Lung (tissue), 12 donors: Measurements from ENCODE around the gene OMP. TPM values are rescaled to one million over a fixed set of nuclear protein-coding genes. Genes with fewer than 3 reads are reported as not detected.
A peak's percentile ranks its signal among the peaks of the same experiment; 100 is the strongest.

Experiments used
- ATAC-seq: fragments of 200-7000 bp; cut with Tn5 transposase; one replicate; pipeline ENCODE4 v1.9.1; 2020; ENCODE audit warnings: moderate number of reproducible peaks; ENCODE audit not compliant: insufficient read depth, low FRiP score
- DNase-seq, 3 donors: peaks; one replicate each; pipeline ENCODE4 v3.0.0-alpha.2; 2013 to 2017
- H3K27ac ChIP-seq, 2 donors: one replicate each; pipeline ENCODE4 v1.5.1; 2013; ENCODE audit warnings: mild to moderate bottlenecking in 2 of 2, moderate library complexity in 2 of 2, control low read depth in 1 of 2, inconsistent platforms in 1 of 2, low read depth in 1 of 2, low read length in 1 of 2
- H3K27me3 ChIP-seq, 3 donors: one replicate each; pipeline ENCODE4 v1.5.1; 2013; ENCODE audit warnings: low read length in 2 of 3; ENCODE audit not compliant: control insufficient read depth in 3 of 3, insufficient read depth in 3 of 3
- H3K36me3 ChIP-seq, 4 donors: one replicate each; pipeline ENCODE4 v1.5.1; 2013; ENCODE audit warnings: low read length in 4 of 4, mild to moderate bottlenecking in 1 of 4, moderate library complexity in 1 of 4; ENCODE audit not compliant: control insufficient read depth in 4 of 4, insufficient read depth in 4 of 4
- H3K4me1 ChIP-seq, 5 donors: one replicate each; pipeline ENCODE4 v1.5.1; 2013; ENCODE audit warnings: low read length in 5 of 5, mild to moderate bottlenecking in 2 of 5, moderate library complexity in 1 of 5; ENCODE audit not compliant: control insufficient read depth in 5 of 5, insufficient read depth in 5 of 5
- H3K4me3 ChIP-seq: one replicate; pipeline ENCODE4 v1.5.1; 2013; ENCODE audit warnings: mild to moderate bottlenecking, control low read depth, moderate library complexity
- H3K9ac ChIP-seq, 2 donors: one replicate each; pipeline ENCODE4 v1.5.1; 2013; ENCODE audit warnings: low read length in 2 of 2, control low read depth in 1 of 2; ENCODE audit not compliant: insufficient read depth in 1 of 2
- H3K9me3 ChIP-seq, 4 donors: one replicate each; pipeline ENCODE4 v1.5.1; 2013; ENCODE audit warnings: low read length in 3 of 4, mild to moderate bottlenecking in 1 of 4, moderate library complexity in 1 of 4; ENCODE audit not compliant: control insufficient read depth in 4 of 4, insufficient read depth in 3 of 4
- WGBS, 2 donors: extraction: QIAGEN DNeasy Blood & Tissue Kit; methylation state at CpG; one replicate each; pipeline ENCODE4 v1.1.7; 2013; 5-methylcytosine and 5-hydroxymethylcytosine counted together
- polyA plus RNA-seq, 2 donors: library from polyadenylated mRNA; stranded (reverse); fragments of 200-250 nt; gene quantifications; one replicate each; pipeline ENCODE4 v1.2.1, GENCODE V29; 2013
- total RNA-seq, 2 donors: library from RNA; depleted of rRNA in 1 of 2; stranded (reverse); fragments of >200 nt in 1 of 2; gene quantifications; one replicate each; pipeline ENCODE4 v1.2.1, GENCODE V29; 2014 to 2021
- TF ChIP-seq, protein P1 (sequence below): IDR thresholded peaks from 2 replicates; pipeline ENCODE4 v1.5.1; 2012; ENCODE audit warnings: mild to moderate bottlenecking; ENCODE audit errors: control extremely low read depth, extremely low read depth
- donor health status: control.
- donor health status: control.
- donor health status: Bipolar disorder and iron deficiency.
- donor health status: healthy.
- donor health status: DM: yes; HTN: yes; CAD: no.

The OMP gene
- total and polyA plus RNA-seq, 4 donors = 0.37 to 0.74 (median 0.61) TPM; not detected in 1

DNA sequence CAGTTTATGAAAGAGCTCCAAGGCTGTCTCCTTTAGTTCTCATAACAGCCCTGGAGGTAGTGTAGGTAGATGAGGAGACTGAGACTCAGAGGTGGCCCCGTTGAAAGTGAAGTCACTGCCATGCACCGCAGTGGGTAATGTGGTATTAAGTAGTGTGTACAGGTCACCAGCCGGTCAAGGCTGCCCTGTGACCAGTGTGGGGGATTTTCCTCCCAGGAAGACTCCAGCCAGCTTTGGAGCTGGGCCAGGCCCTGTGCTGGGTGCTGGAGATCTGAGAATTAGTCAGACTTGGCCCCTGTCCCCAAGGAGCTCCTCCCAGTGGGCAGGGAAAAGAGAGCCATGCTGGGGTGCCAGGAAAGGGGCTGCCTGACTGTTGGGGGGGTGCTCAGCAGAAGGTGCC lies 5.3 kb downstream of the OMP start:
- Histone ChIP-seq H3K4me1 (peaks cover 0 to 16% (median 6%) of the 10 kb centered on the region in 5 donors), H3K36me3 (peaks cover 0 to 1% (median under 1%) of the 10 kb centered on the region in 4 donors), H3K9me3 (no peaks in the 10 kb centered on the region), H3K9ac (no peak overlapping the region), H3K27me3 (no peaks in the 10 kb centered on the region), H3K27ac (no peak overlapping the region), H3K4me3 (no peak overlapping the region)
- 50 to 57% methylated on average over 3 of the region's 3 CpGs for WGBS, 2 donors
- TF ChIP-seq, protein P1, sequence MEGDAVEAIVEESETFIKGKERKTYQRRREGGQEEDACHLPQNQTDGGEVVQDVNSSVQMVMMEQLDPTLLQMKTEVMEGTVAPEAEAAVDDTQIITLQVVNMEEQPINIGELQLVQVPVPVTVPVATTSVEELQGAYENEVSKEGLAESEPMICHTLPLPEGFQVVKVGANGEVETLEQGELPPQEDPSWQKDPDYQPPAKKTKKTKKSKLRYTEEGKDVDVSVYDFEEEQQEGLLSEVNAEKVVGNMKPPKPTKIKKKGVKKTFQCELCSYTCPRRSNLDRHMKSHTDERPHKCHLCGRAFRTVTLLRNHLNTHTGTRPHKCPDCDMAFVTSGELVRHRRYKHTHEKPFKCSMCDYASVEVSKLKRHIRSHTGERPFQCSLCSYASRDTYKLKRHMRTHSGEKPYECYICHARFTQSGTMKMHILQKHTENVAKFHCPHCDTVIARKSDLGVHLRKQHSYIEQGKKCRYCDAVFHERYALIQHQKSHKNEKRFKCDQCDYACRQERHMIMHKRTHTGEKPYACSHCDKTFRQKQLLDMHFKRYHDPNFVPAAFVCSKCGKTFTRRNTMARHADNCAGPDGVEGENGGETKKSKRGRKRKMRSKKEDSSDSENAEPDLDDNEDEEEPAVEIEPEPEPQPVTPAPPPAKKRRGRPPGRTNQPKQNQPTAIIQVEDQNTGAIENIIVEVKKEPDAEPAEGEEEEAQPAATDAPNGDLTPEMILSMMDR = no peak
- ATAC-seq (no peak), DNase-seq (peak; percentile 56 to 62 (median 61))

DNA sequence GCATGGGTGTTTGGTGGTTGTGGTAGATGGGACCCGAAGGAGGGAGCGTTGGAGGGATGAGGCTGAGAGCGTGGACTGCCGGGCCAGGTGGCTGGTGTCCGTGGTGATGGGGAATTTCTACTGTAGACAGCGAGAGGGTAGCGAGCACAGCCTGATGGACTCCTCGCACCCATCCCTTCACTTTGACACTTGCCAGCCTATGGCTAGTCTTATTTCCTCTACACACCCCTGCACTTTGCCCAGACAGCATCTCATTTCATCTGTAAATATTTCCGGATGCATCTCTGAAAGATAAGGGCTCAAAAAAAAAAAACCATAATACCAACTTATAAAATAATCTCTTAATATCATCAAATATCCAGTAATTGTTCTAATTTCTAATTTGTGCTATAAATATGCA lies 5.8 kb downstream of the OMP start:
- ATAC-seq = no peak
- H3K27ac ChIP-seq = no peak overlapping the region
- peaks cover 0 to 16% (median 6%) of the 10 kb centered on the region in 5 donors for H3K4me1 ChIP-seq
- no peak for DNase-seq
- H3K9ac ChIP-seq = no peak overlapping the region
- WGBS, 2 donors = 90 to 91% methylated on average over 9 of the region's 9 CpGs
- H3K27me3 ChIP-seq = no peaks in the 10 kb centered on the region
- H3K36me3 ChIP-seq = no peaks in the 10 kb centered on the region
- no peaks in the 10 kb centered on the region for H3K9me3 ChIP-seq
- TF ChIP-seq, protein P1 = no peak
- no peak overlapping the region for H3K4me3 ChIP-seq

DNA sequence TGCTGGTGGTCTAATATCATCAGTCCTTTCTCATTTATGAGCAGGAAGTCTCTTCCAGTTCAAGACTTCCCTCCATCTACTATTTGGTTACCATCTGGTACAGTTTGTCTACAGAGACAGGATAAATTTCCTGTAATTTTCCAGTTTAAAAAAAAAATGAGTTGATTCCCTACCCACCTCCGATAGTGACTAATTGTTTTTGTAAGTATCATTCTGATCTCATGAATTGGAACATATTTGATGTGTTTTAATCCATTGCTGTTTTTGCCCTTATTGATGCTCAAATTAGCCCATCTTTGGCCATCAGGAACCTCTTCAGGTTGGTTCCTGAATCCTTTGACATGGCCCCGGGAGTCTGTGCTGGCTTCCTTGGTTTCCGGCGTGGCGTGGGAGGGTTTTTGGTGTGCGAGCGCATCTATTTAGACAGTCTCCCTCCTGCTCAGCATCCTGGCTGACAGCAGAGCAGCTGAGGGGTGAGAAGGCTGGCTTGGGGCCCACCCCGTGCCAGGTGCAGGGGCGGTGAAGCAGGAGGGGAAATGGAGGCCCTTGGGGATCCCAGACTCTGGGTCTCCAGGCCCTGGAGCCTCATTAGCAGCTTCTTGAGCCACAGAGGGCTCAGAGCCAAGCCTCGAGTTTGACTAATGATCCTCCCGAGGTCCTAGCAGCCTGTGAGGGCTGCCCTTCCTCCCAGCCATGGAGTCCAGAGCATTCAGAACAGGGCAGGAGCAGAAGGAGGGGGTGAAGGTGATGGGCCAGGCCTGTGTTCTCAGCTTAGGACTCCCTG lies 6.8 kb downstream of the OMP start:
- 79% methylated on average over 11 of the region's 11 CpGs for WGBS, 2 donors
- TF ChIP-seq, protein P1 = no peak
- Histone ChIP-seq H3K9me3 (no peaks in the 10 kb centered on the region), H3K27me3 (no peaks in the 10 kb centered on the region), H3K4me1 (peaks cover 0 to 16% (median 6%) of the 10 kb centered on the region in 5 donors), H3K36me3 (peaks cover 0 to 3% (median 0%) of the 10 kb centered on the region in 4 donors), H3K27ac (no peak overlapping the region), H3K9ac (no peak overlapping the region), H3K4me3 (no peak overlapping the region)
- DNase-seq = peak in 2 of 3 donors; percentile 31 to 43
- ATAC-seq = no peak
